GM10266 (cell line): ENCODE measurements around the gene BORCS8.
"Not testable (repeated sequence)": the region's sequence is repeated elsewhere in the genome, so short reads cannot be mapped to it uniquely, and the experiment has no call there.

Experiments used
- DNase-seq: peaks from one replicate; pipeline ENCODE4 v3.0.0; 2012; ENCODE audit errors: extremely low spot score
- CTCF ChIP-seq: IDR thresholded peaks from 2 replicates; pipeline ENCODE4 v1.5.1; 2012; ENCODE audit warnings: mild to moderate bottlenecking, low read depth; ENCODE audit not compliant: control insufficient read depth, insufficient read depth; ENCODE audit errors: missing control alignments

BORCS8 gene

GRCh38 chr19:19155495-19156219 is 36.3 kb downstream of the BORCS8 start:
- TF ChIP-seq CTCF, result no peak
- no peak for DNase-seq

- TF ChIP-seq CTCF, result no peak
- DNase-seq, result no peak
Measured at GRCh38 chr19:19154768-19155494, 37.0 kb downstream of the BORCS8 start.

- DNase-seq, result no peak
Measured at GRCh38 chr19:19152668-19153384, 39.1 kb downstream of the BORCS8 start.

GRCh38 chr19:19151418-19151817 is 40.5 kb downstream of the BORCS8 start:
- no peak for TF ChIP-seq CTCF
- no peak for DNase-seq

More at GRCh38 chr19:19152668-19153384, 39.1 kb downstream of the BORCS8 start:
- no peak for TF ChIP-seq CTCF

- no peak for TF ChIP-seq CTCF
- no peak for DNase-seq
Measured at GRCh38 chr19:19149435-19149834, 42.5 kb downstream of the BORCS8 start.

GRCh38 chr19:19148504-19148903 is 43.4 kb downstream of the BORCS8 start:
- not testable (repeated sequence) for DNase-seq

GRCh38 chr19:19147344-19147743 is 44.6 kb downstream of the BORCS8 start:
- TF ChIP-seq CTCF, result no peak
- no peak for DNase-seq
